Measurements from ENCODE around the gene CA11.

DNA sequence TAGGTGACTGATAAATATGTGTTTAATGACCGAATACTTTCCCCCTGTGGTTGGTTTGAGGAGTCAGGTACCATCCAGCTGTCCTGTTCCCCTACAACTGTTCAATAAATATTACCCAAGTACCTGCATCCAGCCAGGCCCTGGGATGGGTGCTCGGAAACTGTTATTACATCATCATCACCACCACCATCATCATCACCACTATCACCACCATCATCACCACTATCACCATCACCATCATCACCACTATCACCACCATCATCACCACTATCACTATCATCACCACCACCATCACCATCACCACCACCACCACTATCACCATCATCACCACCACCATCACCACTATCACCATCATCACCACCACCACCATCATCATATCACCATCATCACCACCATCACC lies 22.8 kb upstream of the CA11 start:
- TF ChIP-seq, protein P1, sequence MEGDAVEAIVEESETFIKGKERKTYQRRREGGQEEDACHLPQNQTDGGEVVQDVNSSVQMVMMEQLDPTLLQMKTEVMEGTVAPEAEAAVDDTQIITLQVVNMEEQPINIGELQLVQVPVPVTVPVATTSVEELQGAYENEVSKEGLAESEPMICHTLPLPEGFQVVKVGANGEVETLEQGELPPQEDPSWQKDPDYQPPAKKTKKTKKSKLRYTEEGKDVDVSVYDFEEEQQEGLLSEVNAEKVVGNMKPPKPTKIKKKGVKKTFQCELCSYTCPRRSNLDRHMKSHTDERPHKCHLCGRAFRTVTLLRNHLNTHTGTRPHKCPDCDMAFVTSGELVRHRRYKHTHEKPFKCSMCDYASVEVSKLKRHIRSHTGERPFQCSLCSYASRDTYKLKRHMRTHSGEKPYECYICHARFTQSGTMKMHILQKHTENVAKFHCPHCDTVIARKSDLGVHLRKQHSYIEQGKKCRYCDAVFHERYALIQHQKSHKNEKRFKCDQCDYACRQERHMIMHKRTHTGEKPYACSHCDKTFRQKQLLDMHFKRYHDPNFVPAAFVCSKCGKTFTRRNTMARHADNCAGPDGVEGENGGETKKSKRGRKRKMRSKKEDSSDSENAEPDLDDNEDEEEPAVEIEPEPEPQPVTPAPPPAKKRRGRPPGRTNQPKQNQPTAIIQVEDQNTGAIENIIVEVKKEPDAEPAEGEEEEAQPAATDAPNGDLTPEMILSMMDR (IDR thresholded peaks at IDR 0.05; ENCODE audit: low read length) = no peak
- no peak for TF ChIP-seq EZH2 (IDR thresholded peaks at IDR 0.05; ENCODE audit: borderline replicate concordance, low read length)

All from OCI-LY1 (cell line).